Measurements from ENCODE around the gene SIRT7.

Gene SIRT7

GRCh38 chr17:81952792-81953228 is 34.8 kb upstream of the SIRT7 start:
- in situ Hi-C loops (cut with MboI; ENCODE audit: low sequenced_read_pairs, unreplicated experiment), result no loop called here
- no peak for DNase-seq (ENCODE audit: low spot score)
- no peak for TF ChIP-seq CTCF (IDR thresholded peaks at IDR 0.05; ENCODE audit: borderline replicate concordance, control extremely low read depth, extremely low read depth, insufficient read depth, missing control alignments)

GRCh38 chr17:81951785-81952684 is 34.1 kb upstream of the SIRT7 start:
- no peak for DNase-seq (ENCODE audit: low spot score)
- no peak for TF ChIP-seq CTCF (IDR thresholded peaks at IDR 0.05; ENCODE audit: borderline replicate concordance, control extremely low read depth, extremely low read depth, insufficient read depth, missing control alignments)
- in situ Hi-C loops (cut with MboI; ENCODE audit: low sequenced_read_pairs, unreplicated experiment), result no loop called here

GRCh38 chr17:81950501-81950900 is 32.5 kb upstream of the SIRT7 start:
- DNase-seq (ENCODE audit: low spot score), result no peak
- no peak for TF ChIP-seq CTCF (IDR thresholded peaks at IDR 0.05; ENCODE audit: borderline replicate concordance, control extremely low read depth, extremely low read depth, insufficient read depth, missing control alignments)
- in situ Hi-C loops (cut with MboI; ENCODE audit: low sequenced_read_pairs, unreplicated experiment), result no loop called here

GRCh38 chr17:81948635-81949378 is 30.8 kb upstream of the SIRT7 start:
- no peak for TF ChIP-seq CTCF (IDR thresholded peaks at IDR 0.05; ENCODE audit: borderline replicate concordance, control extremely low read depth, extremely low read depth, insufficient read depth, missing control alignments)
- in situ Hi-C loops (cut with MboI; ENCODE audit: low sequenced_read_pairs, unreplicated experiment), result no loop called here
- no peak for DNase-seq (ENCODE audit: low spot score)

- no peak for DNase-seq (ENCODE audit: low spot score)
- no peak for TF ChIP-seq CTCF (IDR thresholded peaks at IDR 0.05; ENCODE audit: borderline replicate concordance, control extremely low read depth, extremely low read depth, insufficient read depth, missing control alignments)
- in situ Hi-C loops (cut with MboI; ENCODE audit: low sequenced_read_pairs, unreplicated experiment), result no loop called here
Measured at GRCh38 chr17:81947189-81947588, 29.2 kb upstream of the SIRT7 start, which contains the start of gene MYADML2. TSS of gene MYADML2 (minus strand) at chr17:81947233. CDS start at chr17:81941741, 5,492 bp downstream.

GRCh38 chr17:81944858-81945257 is 26.9 kb upstream of the SIRT7 start:
- no peak for TF ChIP-seq CTCF (IDR thresholded peaks at IDR 0.05; ENCODE audit: borderline replicate concordance, control extremely low read depth, extremely low read depth, insufficient read depth, missing control alignments)
- no peak for DNase-seq (ENCODE audit: low spot score)
- in situ Hi-C loops (cut with MboI; ENCODE audit: low sequenced_read_pairs, unreplicated experiment), result no loop called here

Data from GM13976 (cell line).